ENCODE results near the gene C2orf72.

DNA sequence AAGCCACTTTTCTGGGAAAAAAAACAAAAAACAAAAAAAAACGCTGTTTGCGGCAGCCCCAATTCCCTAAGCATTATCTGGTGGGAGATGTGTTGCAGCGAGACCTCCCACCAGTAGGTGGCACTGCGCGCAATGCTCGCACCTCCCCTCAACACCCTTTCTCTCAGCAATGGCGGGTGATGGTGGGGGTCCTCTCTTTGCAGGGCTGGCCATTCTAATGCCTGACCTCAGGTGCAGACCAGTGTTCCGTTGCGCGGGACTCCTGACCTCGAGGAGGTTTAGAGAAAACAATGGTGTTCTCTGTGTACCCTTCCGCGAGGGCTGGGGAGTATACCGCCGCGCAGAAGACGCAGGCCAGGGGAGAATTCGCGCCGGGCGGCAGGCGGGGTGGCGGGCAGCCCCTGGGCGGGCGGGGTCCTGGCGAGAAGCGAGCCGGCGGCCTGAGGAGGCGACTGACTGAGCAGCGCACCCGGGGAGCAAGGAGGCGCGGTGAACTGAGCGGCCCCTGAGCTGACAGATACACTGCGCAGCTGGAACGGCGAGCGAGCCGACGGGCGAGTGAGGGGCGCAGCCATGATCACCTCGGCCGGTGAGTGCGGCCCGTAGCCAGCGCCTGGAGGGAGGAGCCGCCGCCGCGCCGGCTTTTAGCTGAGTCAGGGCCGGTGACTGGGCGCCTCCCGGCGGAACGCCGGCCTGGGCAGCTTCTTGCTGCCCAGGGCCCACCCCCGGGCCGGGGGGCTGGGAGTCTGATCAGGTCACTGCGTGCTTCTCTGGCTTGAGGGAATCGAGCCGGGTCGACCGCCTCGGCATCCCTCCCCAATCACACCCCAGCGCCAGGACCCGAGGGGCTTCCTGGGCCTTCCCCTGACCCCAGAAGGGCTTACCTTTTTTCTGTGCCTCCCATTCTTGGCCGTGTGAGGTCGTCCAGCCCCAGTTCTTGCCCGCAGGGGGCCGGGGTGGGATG is 19.4 kb downstream of the C2orf72 start, which contains the start of gene PSMD1:
- TF ChIP-seq, protein P1, sequence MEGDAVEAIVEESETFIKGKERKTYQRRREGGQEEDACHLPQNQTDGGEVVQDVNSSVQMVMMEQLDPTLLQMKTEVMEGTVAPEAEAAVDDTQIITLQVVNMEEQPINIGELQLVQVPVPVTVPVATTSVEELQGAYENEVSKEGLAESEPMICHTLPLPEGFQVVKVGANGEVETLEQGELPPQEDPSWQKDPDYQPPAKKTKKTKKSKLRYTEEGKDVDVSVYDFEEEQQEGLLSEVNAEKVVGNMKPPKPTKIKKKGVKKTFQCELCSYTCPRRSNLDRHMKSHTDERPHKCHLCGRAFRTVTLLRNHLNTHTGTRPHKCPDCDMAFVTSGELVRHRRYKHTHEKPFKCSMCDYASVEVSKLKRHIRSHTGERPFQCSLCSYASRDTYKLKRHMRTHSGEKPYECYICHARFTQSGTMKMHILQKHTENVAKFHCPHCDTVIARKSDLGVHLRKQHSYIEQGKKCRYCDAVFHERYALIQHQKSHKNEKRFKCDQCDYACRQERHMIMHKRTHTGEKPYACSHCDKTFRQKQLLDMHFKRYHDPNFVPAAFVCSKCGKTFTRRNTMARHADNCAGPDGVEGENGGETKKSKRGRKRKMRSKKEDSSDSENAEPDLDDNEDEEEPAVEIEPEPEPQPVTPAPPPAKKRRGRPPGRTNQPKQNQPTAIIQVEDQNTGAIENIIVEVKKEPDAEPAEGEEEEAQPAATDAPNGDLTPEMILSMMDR (IDR thresholded peaks at IDR 0.05; ENCODE audit: low read depth, low read length, missing input control): peak; percentile 98
- TF ChIP-seq YY1 (IDR thresholded peaks at IDR 0.05): peak; percentile 98
- no peak for TF ChIP-seq EGR1 (IDR thresholded peaks at IDR 0.05; ENCODE audit: low read depth in 2 of 2)
- TF ChIP-seq, protein P2, sequence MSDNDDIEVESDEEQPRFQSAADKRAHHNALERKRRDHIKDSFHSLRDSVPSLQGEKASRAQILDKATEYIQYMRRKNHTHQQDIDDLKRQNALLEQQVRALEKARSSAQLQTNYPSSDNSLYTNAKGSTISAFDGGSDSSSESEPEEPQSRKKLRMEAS (IDR thresholded peaks at IDR 0.05): no peak
- peak; percentile 57 to 68 for TF ChIP-seq RAD21 (IDR thresholded peaks at IDR 0.05)
- no peak for TF ChIP-seq JUND (IDR thresholded peaks at IDR 0.05)
- TF ChIP-seq, protein P3, sequence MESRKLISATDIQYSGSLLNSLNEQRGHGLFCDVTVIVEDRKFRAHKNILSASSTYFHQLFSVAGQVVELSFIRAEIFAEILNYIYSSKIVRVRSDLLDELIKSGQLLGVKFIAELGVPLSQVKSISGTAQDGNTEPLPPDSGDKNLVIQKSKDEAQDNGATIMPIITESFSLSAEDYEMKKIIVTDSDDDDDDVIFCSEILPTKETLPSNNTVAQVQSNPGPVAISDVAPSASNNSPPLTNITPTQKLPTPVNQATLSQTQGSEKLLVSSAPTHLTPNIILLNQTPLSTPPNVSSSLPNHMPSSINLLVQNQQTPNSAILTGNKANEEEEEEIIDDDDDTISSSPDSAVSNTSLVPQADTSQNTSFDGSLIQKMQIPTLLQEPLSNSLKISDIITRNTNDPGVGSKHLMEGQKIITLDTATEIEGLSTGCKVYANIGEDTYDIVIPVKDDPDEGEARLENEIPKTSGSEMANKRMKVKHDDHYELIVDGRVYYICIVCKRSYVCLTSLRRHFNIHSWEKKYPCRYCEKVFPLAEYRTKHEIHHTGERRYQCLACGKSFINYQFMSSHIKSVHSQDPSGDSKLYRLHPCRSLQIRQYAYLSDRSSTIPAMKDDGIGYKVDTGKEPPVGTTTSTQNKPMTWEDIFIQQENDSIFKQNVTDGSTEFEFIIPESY (IDR thresholded peaks at IDR 0.05): peak; percentile 21
- TF ChIP-seq TAF1 (conservative IDR thresholded peaks at IDR 0.05): no peak
- TF ChIP-seq SP1 (IDR thresholded peaks at IDR 0.05): peak; percentile 30
- TF ChIP-seq, protein P4, sequence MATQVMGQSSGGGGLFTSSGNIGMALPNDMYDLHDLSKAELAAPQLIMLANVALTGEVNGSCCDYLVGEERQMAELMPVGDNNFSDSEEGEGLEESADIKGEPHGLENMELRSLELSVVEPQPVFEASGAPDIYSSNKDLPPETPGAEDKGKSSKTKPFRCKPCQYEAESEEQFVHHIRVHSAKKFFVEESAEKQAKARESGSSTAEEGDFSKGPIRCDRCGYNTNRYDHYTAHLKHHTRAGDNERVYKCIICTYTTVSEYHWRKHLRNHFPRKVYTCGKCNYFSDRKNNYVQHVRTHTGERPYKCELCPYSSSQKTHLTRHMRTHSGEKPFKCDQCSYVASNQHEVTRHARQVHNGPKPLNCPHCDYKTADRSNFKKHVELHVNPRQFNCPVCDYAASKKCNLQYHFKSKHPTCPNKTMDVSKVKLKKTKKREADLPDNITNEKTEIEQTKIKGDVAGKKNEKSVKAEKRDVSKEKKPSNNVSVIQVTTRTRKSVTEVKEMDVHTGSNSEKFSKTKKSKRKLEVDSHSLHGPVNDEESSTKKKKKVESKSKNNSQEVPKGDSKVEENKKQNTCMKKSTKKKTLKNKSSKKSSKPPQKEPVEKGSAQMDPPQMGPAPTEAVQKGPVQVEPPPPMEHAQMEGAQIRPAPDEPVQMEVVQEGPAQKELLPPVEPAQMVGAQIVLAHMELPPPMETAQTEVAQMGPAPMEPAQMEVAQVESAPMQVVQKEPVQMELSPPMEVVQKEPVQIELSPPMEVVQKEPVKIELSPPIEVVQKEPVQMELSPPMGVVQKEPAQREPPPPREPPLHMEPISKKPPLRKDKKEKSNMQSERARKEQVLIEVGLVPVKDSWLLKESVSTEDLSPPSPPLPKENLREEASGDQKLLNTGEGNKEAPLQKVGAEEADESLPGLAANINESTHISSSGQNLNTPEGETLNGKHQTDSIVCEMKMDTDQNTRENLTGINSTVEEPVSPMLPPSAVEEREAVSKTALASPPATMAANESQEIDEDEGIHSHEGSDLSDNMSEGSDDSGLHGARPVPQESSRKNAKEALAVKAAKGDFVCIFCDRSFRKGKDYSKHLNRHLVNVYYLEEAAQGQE (IDR thresholded peaks at IDR 0.05): no peak
